Right cardiac atrium (tissue), 5 donors: ENCODE data around the gene PDGFC. TPM values are rescaled to one million over a fixed set of nuclear protein-coding genes. Genes with fewer than 3 reads are reported as not detected.

ENCODE experiments used
- ATAC-seq, 2 donors: fragments of 200-7000 bp; cut with Tn5 transposase; one replicate each; pipeline versions ENCODE4 v1.8.0 to v1.9.1; 2020; ENCODE audit warnings: moderate library complexity in 2 of 2, mild to moderate bottlenecking in 1 of 2
- DNase-seq, 3 donors: peaks; one replicate each; pipeline ENCODE4 v3.0.0-alpha.2; 2020
- H3K27ac ChIP-seq: one replicate; pipeline ENCODE4 v1.5.1; 2013; ENCODE audit warnings: mild to moderate bottlenecking, low read length, control low read depth, moderate library complexity
- H3K27me3 ChIP-seq: one replicate; pipeline ENCODE4 v1.6.1; 2013; ENCODE audit not compliant: control insufficient read depth, insufficient read depth
- H3K4me1 ChIP-seq: one replicate; pipeline ENCODE4 v1.6.1; 2013; ENCODE audit warnings: low read length; ENCODE audit not compliant: control insufficient read depth, insufficient read depth
- H3K4me3 ChIP-seq: one replicate; pipeline ENCODE4 v1.5.1; 2013; ENCODE audit warnings: low read length, control low read depth
- H3K9me3 ChIP-seq: one replicate; pipeline ENCODE4 v1.6.1; 2013; ENCODE audit warnings: low read length; ENCODE audit not compliant: control insufficient read depth
- WGBS: extraction: QIAGEN DNeasy Blood & Tissue Kit; methylation state at CpG from one replicate; pipeline ENCODE4 v1.1.7; 2013; 5-methylcytosine and 5-hydroxymethylcytosine counted together
- intact Hi-C, 4 donors: fragments of 100-400 bp; cut with DNase I; formaldehyde crosslinking; loops; one replicate each; pipeline versions ENCODE4 v1.11.0 to v1.14.0; 2022 to 2023
- polyA plus RNA-seq: library from polyadenylated mRNA; stranded (reverse); fragments of 200-250 nt; gene quantifications from one replicate; pipeline ENCODE4 v1.2.3, GENCODE V29; 2013
- total RNA-seq, 4 donors: library from RNA; stranded (reverse); fragmentation: NEBNext Ultra II Directional; extraction: Animal tissue kit (Norgen Biotek cat#: 25700); gene quantifications; one replicate each; pipeline ENCODE4 v1.2.1, GENCODE V29; 2021
- donor health status: healthy with polysubstance abuse.
- donor health status: DM: no; HTN: yes; CAD: no.
- donor health status: DM: no; HTN: no; CAD: no.
- donor health status: DM: no; HTN: yes; CAD: no; lungs with severe emphysema.
- donor health status: DM: yes; HTN: yes; CAD: no.

Gene PDGFC
- total and polyA plus RNA-seq, 5 donors = 6.5 to 17.9 (median 15.2) TPM

DNA sequence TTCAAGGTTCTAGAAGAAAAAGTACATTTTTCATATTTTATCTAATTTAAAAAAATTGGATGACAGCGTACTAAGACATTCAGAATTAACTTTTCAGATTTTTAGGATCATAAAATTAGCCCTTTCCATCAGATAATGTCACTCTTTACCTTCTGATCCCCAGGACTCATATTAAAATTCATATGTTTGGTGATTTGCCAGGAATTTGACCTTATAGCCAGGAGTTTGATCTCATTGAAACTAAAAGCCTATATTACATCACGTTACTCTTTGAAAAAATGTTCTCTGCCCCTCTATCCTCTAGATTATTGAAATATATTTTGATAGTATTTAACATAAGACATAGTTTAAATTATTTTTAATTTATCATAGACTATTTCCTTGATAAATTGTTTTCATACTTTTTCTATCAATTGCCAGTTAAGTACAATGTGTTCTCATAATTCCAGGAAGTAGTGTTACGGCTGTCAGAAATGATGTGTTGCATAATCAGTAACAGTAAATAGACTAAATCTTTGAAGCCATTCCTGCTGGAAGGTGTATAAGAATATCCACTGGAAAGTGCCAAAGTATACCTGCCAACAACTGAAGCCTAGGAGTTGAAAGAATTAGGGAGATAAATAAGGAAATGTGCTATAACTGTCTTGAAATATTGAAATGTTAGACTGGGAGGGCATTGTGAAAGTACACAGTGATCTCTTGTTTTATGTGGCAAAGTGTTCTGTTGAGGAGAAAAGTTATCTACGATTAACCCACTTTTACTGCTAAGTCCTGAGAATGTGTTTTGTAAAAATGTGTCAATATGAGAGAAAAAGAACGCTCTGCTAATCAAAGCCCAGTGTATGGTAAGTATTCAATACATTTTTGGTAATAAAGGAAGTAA lies 32.9 kb upstream of the PDGFC start:
- WGBS = 36% methylated on average over 5 of the region's 5 CpGs
- H3K27ac ChIP-seq = no peak overlapping the region
- H3K27me3 ChIP-seq = no peaks in the 10 kb centered on the region
- peak; percentile 54 to 61 for ATAC-seq
- H3K4me3 ChIP-seq = peak overlapping the region; percentile 15
- H3K9me3 ChIP-seq = no peaks in the 10 kb centered on the region
- DNase-seq = no peak
- H3K4me1 ChIP-seq = no peaks in the 10 kb centered on the region
- intact Hi-C loops = no loop called here

DNA sequence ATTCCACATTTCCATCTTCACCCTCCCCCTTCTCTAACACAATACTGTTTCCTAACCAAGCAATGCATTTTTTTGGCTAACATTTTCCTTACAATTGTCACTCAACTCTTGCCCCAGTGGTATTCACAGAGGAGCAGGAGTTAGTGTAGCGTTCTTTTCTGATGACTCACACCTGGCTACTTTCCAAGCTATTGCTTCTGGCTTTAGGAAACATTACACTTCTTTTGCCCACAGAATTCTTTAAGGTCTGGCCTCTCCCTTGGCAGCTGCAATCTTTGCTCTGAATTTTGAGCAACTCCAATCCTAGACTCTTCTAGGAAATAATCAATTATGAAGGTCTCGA lies 27.5 kb upstream of the PDGFC start:
- H3K27me3 ChIP-seq = no peaks in the 10 kb centered on the region
- peak; percentile 80 to 81 for ATAC-seq
- H3K9me3 ChIP-seq = no peaks in the 10 kb centered on the region
- no peak overlapping the region for H3K27ac ChIP-seq
- H3K4me3 ChIP-seq = no peak overlapping the region
- no peaks in the 10 kb centered on the region for H3K4me1 ChIP-seq
- intact Hi-C loops = no loop called here
- DNase-seq = no peak
- WGBS = 5% methylated on average over 2 of the region's 2 CpGs

DNA sequence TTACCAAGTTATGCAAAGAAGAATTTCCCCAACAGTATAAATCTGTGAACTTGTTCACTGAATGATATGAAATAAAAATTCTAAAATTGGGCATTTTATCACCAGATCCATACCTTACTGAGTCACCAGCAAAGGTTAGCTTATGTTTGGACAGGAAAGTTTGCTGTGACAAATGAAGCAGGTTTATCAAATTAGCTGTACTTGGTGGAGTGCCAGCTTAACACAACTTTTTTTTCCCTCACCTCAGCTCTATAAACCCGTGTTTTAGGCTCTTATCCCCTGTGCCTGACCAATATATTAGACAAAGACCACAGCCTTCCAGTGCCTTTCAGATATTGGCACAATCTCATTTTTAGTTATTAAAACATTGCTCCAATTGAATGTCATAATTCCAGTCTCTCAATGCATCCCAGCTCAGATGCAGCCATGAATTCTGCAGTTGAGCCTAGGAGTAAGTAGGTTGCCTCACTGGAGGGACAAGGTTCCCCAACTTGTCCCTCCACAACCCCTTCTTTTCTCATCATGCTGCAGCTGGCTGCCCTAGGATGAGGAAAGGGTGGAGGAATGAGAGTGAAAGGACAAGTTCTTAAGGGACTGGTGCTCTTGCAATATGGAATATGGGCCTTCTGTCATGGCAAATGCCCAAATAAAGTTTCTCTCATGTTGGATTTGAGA lies 27.0 kb upstream of the PDGFC start:
- Histone ChIP-seq H3K4me3 (no peak overlapping the region), H3K27me3 (no peaks in the 10 kb centered on the region), H3K4me1 (no peaks in the 10 kb centered on the region), H3K9me3 (no peaks in the 10 kb centered on the region), H3K27ac (no peak overlapping the region)
- DNase-seq (no peak), ATAC-seq (peak in 1 of 2 donors; percentile 40)
- intact Hi-C loops = no loop called here
- 39% methylated on average over 1 of the region's 1 CpG for WGBS

DNA sequence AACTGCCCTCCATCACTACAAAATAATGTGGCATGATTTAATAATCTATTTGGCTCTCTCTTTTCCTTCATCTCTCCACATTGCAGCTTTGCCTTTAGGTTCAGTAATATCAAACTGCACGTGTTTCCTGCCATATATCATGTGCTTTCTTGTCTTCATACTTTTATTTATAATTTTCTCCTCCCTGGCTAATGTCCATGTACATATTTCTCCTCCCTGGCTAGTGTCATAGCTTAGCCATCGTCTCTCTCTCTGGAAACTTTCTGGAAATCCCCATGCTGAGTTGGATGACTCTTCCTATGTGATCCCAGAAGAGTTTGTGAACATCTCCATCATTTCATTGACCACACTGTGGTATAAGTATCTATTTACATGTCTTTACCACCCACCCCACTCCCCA lies 21.3 kb upstream of the PDGFC start:
- 28% methylated on average over 2 of the region's 2 CpGs for WGBS
- no peak overlapping the region for H3K27ac ChIP-seq
- no peaks in the 10 kb centered on the region for H3K4me1 ChIP-seq
- no peaks in the 10 kb centered on the region for H3K9me3 ChIP-seq
- intact Hi-C loops = no loop called here
- ATAC-seq = no peak
- DNase-seq = no peak
- no peak overlapping the region for H3K4me3 ChIP-seq
- H3K27me3 ChIP-seq = no peaks in the 10 kb centered on the region

DNA sequence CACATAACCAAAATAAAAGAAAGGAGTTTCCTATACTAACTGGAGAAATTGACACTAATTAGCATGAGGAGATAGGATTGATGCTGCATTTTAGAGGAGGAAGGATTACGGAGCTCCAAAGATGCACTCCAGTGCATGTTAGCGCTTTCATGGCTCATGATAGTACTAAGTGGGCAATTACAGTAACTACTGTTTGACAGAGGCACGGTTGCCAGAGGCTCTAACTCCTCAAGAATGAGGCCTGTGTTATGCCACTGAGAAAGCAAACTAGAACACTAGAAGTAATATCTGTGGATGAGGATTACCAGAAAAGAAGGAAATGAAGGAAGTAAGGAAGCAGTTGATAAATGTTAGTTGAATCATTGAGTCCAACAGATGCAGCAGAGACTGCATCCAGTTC lies 19.6 kb upstream of the PDGFC start:
- no peak overlapping the region for H3K4me3 ChIP-seq
- intact Hi-C loops = no loop called here
- DNase-seq (no peak), ATAC-seq (no peak)
- H3K27ac ChIP-seq = no peak overlapping the region
- H3K27me3 ChIP-seq = no peaks in the 10 kb centered on the region
- 81% methylated on average over 3 of the region's 3 CpGs for WGBS
- H3K4me1 ChIP-seq = no peaks in the 10 kb centered on the region
- no peaks in the 10 kb centered on the region for H3K9me3 ChIP-seq

DNA sequence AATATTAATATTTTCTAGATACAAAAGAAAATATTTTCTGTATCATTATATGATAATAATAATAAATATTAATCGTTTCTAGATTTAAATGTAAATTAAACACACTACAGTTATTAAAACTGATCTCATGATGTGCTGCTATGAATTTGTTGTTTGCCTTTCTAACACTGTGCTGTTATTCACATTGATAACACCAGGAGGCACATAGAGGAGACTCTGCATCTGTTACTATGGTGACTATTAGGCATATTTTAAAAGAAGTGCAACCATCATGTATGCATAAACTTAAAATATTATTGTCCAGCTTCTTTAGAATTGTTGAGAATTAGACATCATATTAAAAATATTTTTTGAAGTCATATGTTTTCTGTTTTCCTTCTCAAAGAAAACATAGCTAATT lies 11.8 kb upstream of the PDGFC start:
- DNase-seq = no peak
- intact Hi-C loops = no loop called here
- no peak overlapping the region for H3K27ac ChIP-seq
- no peaks in the 10 kb centered on the region for H3K9me3 ChIP-seq
- H3K27me3 ChIP-seq = no peaks in the 10 kb centered on the region
- ATAC-seq = no peak
- no peak overlapping the region for H3K4me3 ChIP-seq
- WGBS = 60% methylated on average over 1 of the region's 1 CpG
- H3K4me1 ChIP-seq = no peaks in the 10 kb centered on the region

DNA sequence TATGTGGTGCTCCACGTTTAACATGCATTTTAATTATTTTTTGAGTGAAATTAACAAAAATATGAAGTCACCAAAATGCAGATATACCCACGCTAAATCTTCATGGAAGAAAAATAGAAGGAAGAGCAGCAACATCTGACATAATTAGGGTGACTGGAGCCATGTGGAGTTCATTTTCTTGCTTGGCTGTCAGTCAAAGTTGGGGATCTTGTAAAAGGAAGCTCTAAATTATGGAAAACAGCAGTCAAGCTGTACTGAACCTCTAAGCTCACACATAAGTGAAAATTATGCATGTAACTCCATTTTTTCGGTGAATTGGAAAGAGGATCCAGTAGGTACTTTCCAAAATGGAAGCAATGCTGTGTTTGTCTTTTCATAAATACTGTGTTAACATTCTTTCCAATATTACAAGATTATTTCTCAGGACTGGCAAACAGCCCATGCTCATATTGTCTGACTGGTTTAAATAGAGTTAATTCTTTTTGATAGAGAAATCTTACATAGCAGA lies 9.7 kb upstream of the PDGFC start:
- Histone ChIP-seq H3K9me3 (no peaks in the 10 kb centered on the region), H3K4me3 (no peak overlapping the region), H3K27ac (no peak overlapping the region), H3K27me3 (no peaks in the 10 kb centered on the region), H3K4me1 (no peaks in the 10 kb centered on the region)
- intact Hi-C loops = no loop called here
- no peak for ATAC-seq
- WGBS = 60% methylated on average over 3 of the region's 3 CpGs
- DNase-seq = no peak

DNA sequence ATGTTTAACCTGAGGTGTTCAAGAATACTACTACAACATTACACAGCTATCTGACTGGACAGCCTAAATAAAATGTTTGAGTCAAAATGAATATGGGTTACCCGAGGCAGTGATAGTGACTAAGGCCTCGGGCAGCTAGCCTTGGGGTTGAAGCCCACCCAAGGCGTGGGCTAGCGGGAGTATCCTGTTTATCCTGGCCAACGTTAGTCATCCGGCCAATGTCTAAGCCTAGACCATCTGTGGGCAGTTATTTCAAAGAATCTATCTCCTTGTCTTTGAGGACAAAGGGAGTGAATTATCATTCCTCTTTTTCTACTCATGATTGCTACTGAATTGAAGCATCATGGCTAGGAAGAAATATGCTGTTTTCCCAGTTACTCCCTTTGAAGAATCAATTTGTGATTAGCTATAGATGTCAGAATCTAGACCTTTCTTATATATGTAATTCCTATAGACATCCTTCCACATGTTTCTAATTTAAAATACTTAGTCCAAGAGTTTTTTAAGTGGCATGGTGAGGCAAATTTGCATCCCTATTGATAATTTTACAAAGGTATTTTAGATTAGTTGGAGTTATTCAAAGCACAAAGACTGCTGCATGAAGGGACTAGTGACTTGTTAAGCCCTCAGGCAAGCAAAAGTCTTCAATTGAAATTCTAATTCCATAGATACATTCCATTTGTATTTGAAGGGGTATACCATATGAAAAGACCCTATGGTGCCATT lies 6.0 kb upstream of the PDGFC start:
- 81% methylated on average over 6 of the region's 6 CpGs for WGBS
- H3K4me3 ChIP-seq = no peak overlapping the region
- no peaks in the 10 kb centered on the region for H3K9me3 ChIP-seq
- intact Hi-C loops = loop anchor here in 2 of 4 donors (10.0 kb wide), 2 partner anchors 67 to 493 kb away; no protein-coding TSS in a partner anchor
- H3K27me3 ChIP-seq = no peaks in the 10 kb centered on the region
- ATAC-seq (no peak), DNase-seq (no peak)
- no peak overlapping the region for H3K27ac ChIP-seq
- H3K4me1 ChIP-seq = no peaks in the 10 kb centered on the region

DNA sequence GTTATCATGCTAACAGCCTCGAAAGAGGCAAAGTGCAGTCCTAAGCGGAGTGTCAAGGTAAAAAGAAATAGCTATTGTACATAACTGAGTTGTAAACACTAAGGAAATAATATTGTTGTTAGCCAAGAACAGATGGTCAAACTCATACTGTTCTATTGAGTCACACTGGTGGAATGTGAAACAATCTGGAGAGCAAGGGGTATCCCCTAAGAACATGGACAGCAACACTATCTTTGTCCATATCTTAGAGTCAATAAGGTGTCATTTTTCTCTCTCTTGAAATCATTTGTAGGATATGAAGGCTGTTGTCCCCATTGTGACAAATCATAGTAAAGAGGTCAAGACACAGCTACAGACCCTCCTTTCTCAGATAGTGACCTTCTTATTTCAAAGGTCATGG lies 4.5 kb upstream of the PDGFC start:
- Histone ChIP-seq H3K4me1 (no peaks in the 10 kb centered on the region), H3K27ac (no peak overlapping the region), H3K27me3 (no peaks in the 10 kb centered on the region), H3K9me3 (no peaks in the 10 kb centered on the region), H3K4me3 (no peak overlapping the region)
- intact Hi-C loops = loop anchor here in 2 of 4 donors (10.0 kb wide), 2 partner anchors 69 to 491 kb away; no protein-coding TSS in a partner anchor
- 93% methylated on average over 2 of the region's 2 CpGs for WGBS
- no peak for ATAC-seq
- DNase-seq = no peak

DNA sequence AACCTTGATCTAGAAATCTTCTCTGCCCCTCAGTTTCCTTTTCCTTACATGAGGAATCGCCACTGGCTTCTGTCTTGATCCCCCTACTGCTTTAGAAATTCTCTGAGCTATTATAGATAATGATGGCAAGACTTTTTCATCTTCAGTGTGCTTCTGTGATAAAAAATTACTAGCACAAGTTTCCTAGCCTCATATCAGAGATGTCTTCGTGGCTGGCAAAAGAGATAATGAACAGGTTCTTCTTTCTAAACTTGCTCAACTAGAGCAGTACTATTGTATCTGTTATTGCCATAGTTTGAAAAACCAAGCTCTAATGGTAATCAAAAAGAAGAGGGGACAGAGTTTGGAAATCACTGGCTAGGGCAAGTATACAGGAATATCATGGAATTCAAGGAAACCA lies 4.1 kb upstream of the PDGFC start:
- no peak for DNase-seq
- no peak for ATAC-seq
- Histone ChIP-seq H3K27ac (no peak overlapping the region), H3K27me3 (no peaks in the 10 kb centered on the region), H3K9me3 (no peaks in the 10 kb centered on the region), H3K4me1 (no peaks in the 10 kb centered on the region), H3K4me3 (no peak overlapping the region)
- WGBS = 76% methylated on average over 2 of the region's 2 CpGs
- intact Hi-C loops = loop anchor here in 2 of 4 donors (10.0 kb wide), 2 partner anchors 69 to 491 kb away; no protein-coding TSS in a partner anchor

DNA sequence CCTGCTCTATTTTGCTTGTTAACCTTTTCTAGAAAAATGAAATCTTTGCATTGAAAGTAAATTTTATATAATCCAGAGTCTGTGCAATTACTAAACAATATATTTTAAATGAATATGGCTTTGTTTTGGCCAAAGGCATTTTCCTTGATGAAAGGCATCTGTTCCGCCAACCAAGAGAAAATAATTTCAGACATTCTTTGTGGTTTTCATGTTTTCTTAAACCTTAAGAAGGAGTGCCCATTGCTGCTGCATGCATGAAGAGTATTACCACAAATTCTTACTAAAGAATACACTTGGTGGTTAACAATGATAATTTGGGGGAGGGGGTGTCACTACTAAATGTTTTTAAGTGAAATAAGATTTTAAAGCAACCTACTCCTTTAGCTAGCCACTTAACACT lies 2.7 kb upstream of the PDGFC start:
- intact Hi-C loops = loop anchor here in 2 of 4 donors (10.0 kb wide), 2 partner anchors 71 to 489 kb away; no protein-coding TSS in a partner anchor
- ATAC-seq = no peak
- Histone ChIP-seq H3K27ac (no peak overlapping the region), H3K4me3 (no peak overlapping the region), H3K4me1 (no peaks in the 10 kb centered on the region), H3K27me3 (no peaks in the 10 kb centered on the region), H3K9me3 (no peaks in the 10 kb centered on the region)
- DNase-seq = no peak
- 99% methylated on average over 1 of the region's 1 CpG for WGBS
